AML-193 (cell line): Measurements from ENCODE around the gene UGT1A4.

Experiments used
- DNase-seq, 2 experiments: peaks; one replicate each; lab custom pipeline; 2025; lab: John Stamatoyannopoulos, UW

The UGT1A4 gene

DNA sequence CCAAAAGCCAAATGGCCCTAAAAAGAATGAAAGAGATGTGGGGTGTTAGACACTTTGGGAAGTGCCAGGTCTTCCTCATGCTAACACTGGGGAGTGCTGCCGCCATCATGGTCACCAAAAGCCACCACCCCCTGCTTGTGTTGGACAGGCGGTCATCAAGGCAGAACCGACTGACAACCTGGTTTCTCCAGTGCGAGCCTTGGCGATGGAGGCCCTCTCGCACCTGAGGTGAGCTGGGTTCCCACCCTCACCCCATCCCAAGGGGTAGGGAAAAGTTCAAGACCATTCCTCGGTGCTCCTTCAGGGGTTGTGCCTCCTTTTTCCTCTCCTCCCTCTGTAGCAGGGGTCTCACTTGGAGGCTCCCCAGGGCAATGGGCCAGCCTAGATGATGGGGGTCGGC is 93.2 kb downstream of the UGT1A4 start:
- DNase-seq = no peak

GRCh38 chr2:233813236-233814055 is 94.9 kb downstream of the UGT1A4 start:
- DNase-seq = no peak

DNA sequence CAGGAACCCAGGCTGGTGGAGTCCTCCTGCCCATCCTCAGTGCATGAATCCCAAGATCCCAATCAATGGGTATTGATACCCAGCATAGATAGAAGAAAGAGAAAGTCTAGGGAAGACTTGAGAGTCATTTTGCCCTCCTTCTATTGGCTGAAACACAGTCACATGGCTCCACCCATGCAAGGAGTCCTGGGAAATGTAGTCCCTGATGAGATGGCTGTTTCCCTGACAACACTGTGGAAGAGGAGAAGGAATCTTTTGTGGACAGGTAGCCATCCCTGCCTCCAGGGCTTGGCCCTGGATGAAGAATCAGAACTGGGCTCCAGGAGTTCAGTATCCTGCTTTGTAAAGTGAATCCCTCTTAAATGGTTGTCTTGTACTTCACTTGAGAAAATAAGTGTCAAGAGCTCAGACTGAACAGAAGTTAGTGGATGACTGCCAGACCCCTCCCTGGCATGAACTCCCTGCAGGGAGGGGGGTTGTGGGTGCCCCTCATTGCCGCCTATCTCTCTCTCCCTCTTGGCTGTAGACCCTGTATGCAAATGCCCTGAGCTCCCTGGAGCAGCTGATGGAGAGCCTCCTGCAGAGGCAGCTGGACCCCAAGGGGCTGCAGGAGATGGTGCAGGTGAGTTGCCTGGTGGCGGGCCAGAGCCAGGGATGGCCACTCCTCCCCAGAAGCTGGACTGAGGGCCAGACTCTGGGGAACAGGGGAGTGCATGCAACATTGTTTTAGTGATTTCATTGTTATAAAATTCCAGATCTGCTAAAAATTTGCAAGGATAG is 95.7 kb downstream of the UGT1A4 start:
- no peak for DNase-seq

DNA sequence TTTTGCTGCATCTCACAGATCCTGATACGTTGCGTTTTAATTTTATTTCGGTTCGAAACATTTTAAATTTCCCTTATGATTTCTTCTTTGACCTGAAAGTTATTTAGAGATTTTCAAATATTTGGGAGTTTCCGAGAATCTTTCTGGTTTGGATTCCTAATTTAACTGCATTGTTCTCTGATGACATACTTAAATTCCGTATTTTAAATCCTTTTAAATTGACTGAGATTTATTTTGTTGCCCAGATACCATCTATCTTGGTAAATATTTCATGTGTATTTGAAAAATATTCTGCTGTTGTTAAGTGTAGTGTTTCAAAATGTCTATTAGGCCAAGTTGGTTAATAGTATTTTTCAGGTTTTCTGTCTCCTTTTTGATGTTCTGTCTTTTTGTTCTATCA is 97.3 kb downstream of the UGT1A4 start:
- no peak for DNase-seq

GRCh38 chr2:233816334-233816733 is 97.8 kb downstream of the UGT1A4 start:
- DNase-seq = no peak

GRCh38 chr2:233816771-233817170 is 98.2 kb downstream of the UGT1A4 start:
- DNase-seq = no peak

DNA sequence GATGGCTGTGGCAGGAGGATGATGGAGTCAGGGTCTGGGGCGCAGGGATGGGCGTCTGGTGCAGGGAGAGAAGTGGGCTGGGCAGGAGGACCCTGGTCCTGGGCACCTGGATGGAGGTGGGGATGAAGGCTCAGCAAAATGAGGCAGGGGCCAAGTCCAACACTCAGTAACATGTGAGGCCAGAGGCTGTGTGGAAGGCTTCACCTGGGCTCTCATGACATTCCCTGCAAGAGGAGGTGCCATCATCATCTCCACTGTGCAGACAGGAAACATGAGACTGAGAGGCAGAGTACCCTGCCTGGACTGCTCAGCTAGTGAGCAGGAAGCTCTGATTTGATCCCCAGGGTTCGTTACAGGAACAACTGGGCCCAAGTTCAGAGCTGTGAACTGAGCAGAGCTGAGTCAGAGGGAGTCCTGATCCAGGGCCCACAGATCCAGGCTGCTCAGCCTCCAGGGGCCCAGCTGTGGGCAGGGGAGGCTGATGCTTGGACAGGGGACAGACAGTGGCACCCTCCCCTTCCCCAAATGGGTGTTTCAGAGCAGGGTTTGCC is 98.9 kb downstream of the UGT1A4 start:
- no peak for DNase-seq

GRCh38 chr2:233817995-233818638 is 99.6 kb downstream of the UGT1A4 start:
- no peak for DNase-seq

- DNase-seq = no peak
These were observed 100.4 kb downstream of the UGT1A4 start for GRCh38 chr2:233818639-233819621.

DNA sequence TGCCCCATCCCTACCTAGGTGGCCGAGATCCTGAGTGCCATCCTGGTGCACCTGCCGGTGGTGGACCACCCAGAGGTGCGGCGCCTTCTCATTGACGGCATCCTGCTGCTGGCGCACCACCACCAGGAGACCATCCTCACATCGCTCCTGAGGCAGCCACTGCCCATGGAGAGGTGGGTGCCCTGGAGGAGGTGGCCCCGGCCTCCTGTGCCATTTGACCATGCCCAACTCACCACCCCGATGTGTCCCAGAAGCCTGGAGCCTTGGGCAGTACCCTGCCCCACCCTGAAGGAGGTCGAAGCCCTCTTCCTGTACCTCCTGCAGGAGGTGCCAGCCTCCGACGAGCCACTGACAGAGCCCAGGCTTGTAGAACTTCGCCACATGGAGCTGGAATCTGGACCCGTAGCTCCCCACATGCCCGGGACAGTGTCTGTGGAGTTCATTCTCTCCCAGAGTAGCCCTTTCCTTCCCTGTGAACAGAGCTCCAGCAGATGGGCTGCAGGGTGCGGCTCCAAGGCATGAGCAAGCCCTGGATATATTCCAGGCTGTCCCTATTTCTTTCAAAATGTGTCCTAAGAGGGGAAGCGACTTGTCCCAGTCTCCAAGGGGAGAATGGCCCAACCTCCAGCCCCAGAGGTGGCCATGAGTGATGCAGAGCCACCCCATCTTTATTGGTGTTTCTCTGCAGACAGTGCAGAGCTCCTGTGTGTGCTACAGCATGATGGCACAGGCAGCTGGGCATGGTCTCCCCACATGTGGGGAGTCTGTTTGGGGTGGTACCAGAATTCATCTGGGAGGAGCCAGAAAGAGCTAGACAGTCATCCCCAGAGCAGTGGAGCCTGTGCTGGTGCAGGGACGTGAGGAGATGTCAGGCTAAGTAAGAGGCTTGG is 101.6 kb downstream of the UGT1A4 start:
- DNase-seq = no peak

DNA sequence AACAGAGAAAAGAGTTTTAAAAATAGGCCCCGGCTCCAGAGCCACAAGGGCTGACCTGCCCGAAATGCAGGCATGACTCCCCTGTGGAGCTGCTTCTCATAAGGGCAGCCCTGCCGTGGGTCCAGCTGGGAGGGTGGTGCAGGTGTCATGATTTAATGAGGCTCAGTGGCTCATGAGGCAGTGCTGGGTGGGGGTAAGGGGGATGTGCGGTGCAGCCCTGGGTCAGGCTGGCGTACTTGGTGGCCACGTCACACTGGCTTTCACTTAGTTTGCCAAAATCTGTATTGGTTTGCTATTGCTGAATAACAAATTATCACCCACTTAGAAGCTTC is 102.2 kb downstream of the UGT1A4 start:
- DNase-seq = no peak

DNA sequence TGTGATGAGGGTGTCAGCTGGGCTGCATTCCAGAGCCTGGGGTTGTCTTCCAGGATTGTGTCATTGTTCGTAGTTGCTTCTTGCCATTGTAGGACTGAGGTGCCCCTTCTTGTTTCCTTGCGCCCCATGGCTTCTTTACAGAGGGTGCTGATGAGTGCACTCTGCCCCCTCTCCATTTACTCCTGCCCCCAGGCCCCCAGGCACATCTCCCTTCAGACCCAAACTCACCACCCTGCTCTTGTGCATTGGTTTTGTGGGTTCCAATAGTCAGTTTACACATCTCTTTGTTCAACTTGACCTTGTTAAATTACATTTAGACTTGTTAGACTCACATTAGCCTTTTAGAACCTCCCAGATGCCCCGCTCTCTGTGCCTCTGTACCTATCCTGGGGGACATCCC is 102.7 kb downstream of the UGT1A4 start:
- DNase-seq = no peak

- DNase-seq = no peak
These were observed 103.2 kb downstream of the UGT1A4 start for GRCh38 chr2:233821709-233822100.

DNA sequence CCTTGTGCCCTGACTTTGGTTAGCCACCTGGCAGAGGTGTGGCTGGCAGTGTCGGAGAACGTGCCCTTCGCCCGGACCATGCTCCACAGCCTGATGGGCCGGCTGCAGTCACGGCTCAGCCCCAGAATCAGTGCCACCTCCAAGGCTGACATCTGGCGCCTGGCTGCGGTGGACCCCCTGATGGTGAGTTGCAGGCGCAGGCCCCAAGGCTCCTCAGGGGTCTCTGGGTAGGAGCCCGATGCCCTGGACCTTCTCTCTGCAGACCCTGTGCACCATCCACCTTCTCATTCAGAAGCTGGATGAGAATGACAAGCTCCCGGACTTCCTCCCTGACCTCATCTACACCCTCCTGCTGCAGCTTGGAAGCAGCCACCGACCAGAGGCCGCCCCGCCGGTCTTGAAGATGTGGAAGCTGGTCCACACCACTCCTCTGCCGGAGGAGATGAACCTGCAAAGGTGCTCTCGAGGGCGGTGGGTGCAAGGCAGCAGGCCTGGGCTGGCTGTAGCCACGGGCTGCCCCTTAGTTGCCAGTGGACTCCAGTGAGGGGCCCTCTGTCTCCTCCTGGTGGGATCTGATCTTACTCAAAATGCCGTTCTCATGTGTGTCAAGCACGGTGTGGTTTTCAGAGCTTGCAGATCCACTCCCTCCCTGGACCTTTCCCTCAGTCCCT is 103.7 kb downstream of the UGT1A4 start:
- DNase-seq = no peak
